GOT3 (cell line): Measurements from ENCODE around the gene HIP1R.

ENCODE experiments used
- DNase-seq: peaks from one replicate; lab custom pipeline; 2025; ENCODE audit warnings: mixed read lengths; lab: John Stamatoyannopoulos, UW

HIP1R gene

DNA sequence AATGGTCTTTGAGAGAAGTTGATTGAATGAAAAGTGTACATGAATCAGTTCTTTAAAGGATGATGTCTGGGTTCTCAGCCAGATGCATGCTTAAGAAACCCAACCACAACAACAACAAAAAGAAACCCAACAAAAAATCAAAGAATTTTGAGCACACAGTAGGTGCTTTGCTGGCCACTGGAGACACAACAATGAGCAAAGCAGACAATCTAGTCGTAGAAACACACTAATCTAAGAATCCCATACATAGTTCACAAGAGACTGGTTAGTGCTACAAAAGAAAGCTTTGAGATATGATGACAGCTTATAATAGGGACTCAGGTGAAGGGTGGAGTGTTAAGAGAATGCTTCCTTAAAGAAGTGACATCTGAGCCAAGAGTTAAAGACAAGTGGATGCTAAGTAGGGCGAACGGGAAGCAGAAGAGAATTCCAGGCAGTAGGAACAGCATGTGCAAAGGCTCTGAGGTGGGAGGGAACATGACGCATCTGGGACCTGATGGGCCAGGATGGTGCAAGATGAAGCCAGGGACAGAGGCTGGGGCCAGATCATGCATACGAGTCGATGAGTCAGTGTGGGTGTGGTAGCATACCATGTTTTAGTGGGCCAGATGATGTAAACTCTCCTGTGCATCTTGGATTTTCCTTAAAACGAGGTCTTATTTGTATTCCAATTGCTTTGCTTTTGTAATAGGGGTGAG is 4.6 kb upstream of the HIP1R start:
- peak; percentile 43 for DNase-seq

DNA sequence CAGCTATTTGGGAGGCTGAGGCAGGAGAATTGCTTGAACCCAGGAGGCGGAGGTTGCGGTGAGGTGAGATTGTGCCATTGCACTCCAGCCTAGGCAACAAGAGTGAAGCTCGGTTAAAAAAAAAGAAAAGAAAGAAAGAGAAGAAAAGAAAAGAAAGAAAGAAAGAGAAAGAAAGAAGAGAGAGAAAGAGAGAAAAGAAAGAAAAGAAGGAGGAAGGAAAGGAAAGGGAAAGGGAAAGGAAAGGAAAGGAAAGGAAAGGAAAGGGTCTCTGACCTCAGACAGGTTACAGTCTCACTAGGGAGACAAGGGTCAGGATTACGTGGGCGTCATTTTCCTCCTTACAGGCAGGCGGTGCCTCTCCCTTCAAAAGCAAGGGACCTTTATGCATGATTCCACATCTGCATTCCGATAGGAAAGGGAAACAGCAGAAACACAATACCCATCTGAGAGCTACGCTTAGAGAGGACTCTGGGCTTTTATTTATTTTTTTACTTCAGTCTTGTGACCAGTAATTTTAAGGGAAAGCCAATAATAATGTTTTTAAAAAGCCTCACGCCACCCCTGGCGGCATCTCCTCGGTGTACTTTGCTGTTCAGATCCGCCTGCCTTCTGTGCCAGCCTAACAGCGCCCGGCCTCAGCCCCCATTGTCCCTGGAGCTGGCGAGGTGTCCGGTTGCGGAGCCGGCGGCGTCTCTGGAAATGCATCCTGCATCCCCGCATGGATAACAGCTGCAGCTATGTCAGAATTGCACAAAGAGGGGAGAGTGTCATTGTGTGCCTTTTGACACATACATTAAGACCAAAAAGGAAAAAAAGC is 945 bp upstream of the HIP1R start:
- DNase-seq = no peak

DNA sequence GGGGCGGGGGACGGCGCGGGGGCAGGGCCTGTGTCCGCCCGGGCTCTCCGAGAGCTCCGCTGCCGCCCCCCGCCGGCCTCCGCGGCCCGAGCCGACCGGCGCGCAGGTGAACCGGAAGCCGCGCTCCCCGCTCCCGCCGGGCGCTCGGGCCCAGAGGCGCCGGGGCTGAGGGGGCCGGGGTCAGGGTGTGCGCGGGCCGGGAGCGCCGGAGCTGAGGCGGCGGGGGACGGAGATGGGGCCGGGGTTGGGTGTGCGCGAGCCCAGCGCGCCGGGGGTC is 431 bp downstream of the HIP1R start:
- no peak for DNase-seq

DNA sequence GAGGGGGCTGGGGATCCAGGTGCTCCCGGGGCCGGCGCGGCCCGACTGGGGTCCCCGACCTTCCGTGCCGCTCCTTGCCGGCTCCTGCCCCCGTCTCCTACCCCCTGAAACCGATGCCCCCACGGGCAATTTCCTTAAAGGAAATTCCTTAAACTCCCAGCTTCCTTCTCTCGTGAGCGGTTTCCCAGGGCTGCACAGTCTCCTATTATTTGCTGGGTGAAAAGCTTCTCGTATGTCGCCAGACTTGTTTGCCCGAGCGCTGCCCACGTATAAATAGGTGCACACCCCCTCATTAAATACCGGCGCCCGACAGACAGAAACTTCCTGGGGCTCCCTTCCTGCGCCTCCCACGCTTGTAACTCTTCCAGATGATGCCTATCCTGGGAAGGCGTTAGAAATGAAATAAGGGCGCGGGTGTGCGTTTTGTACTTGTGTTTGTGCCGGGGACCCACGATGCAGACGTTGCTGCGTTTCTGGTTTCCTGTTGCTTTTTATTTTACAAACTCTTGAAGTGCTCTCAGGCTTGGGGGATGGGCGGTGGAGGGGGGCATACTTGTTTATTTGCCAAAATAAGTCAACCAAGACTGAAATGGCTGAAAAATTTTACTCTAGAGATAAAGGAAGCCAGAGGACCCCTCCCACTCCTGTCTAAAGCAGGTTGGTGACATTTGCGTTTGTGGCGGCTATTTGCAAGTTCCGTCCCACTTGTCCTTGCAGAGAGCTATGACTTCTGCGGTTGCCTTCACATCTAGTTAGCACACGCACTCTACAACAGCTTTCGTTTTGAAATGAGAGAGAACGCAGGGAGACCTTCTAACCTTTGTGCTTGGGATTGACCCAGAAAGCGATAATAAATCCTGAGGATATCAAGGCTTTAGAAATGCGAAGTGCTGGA is 1.0 kb downstream of the HIP1R start:
- DNase-seq = no peak

DNA sequence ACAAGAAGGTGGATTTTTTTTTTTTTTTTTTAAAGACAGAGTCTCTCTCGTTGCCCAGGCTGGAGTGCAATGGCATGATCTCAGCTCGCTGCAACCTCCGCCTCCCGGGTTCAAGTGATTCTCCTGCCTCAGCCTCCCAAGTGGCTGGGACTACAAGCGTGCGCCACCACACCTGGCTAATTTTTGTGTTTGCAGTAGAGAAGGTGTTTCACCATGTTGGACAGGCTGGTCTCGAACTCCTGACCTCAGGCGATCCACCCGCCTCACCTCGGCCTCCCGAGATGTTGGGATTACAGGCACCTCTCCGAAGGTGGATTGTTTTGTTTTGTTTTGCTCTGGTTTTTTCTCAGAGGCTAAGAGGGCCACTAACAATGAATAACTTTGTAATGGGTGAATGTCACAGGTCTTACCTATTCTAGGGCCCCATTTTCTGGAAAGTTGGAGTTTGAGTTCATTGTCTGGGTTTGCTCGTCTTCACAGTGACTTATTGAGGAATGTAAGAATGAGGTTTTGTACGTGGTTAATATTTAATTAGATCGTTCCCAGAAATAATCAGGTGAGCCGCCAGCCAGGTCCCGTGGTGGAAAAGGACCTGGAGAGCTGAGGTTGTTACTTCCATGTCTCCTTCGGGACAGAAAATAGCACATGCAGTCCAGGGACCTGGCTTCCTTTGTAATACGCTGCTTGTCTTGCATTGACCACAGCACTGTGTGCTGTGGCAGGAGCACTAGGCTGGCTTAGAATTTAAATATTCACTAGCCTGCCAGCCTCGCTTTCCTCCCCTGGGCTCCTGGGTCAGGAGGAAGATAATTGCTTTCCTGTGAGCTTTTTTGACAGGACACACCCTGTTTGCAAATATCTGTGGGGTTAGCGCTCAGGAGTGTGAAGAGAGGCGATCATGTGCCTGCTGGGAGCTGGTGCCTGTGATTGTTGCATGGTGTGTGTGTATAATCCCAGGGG is 2.3 kb downstream of the HIP1R start:
- DNase-seq = no peak

DNA sequence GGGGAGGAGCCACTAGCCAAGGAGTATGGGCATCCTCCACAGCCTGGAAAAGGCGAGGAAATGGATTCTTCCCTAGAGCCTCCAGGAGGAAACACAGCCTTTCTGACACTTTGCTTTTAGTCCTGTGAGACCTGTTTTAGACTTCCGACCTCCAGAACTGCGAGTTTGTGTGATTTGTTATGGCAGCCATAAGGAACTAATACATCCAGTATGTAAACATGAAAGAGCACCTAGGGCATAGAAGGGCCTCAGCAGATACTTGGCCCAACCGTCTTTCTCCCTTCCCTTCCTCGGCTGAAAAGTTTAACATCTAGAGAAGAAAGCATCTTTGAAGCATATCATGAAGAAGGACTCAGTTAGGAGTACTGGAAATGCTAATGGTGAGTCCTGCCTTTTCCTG is 3.6 kb downstream of the HIP1R start:
- DNase-seq = no peak

DNA sequence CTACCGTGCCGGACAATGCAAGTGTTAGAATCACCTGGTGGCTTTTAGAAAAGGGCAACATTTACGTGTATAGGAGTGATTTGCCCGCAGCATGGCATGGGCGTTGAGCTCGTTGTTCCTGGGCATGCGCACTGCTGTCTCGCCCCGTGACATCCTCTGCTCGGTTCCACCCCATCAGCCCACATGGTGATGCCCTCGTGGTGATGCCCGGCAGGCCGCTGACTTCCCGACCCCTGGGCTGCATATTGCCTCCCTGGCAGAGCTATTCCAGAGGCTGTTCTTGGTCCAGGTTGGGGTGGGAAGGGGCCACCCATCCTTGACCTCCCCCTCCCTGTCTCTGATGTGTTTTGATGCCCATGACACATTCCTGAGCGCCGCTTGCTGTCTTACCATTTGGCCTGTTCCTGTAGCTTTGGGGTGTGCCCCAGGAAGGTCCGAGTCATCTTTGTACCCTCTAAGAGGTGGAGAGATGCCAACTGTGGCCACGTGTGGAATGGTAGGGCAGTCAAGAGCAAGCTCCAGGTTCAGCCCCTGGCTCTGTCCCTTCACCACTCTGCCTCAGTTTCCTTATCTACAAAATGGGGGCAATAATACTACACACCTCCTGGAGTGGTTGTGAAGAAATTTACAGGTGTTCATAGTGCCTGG is 4.8 kb downstream of the HIP1R start:
- no peak for DNase-seq

DNA sequence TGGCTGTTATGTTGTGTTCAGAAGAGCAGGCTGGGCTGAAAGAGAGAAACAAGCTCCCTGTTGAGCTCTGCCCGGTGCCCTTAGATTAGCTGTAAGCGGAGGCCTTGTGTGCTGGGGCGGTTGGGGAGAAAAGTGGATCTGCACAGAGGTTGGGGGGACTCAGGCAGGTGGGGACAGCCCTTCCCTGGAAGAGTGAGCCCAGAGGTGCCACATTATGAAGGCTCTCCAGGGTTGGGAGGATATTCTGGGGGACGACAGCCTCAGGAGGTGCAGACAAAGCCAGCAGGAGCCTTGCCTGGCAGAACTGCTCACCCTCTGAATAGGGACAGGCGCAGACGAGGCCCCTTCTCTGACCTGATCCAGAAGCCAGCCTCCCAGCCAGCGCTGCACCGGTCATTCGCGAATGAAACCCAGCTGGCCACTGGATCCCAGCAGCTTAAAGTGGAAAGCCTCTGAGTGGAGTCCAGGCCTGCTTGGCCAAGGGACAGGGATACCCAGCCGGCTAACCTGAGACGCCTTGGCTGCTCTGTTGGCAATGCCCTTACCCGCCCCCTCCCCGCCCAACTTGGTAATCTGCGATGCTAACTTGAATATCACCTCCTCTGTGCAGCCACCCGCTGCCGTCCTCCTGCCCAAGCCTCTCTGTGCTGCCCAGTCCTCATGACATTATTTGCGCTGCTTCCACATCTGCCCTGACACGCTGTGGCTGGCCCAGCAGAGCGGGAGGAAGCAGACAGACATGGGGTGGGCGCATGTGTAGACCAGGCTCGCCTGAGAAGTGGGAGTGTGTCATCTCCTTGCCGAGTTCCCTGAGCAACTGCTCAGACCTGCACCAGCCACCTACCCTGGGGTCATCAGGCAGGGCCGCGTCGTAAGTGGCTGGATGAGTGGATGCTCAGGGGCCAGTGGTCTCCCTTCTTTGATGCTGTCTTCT is 5.6 kb downstream of the HIP1R start:
- no peak for DNase-seq

DNA sequence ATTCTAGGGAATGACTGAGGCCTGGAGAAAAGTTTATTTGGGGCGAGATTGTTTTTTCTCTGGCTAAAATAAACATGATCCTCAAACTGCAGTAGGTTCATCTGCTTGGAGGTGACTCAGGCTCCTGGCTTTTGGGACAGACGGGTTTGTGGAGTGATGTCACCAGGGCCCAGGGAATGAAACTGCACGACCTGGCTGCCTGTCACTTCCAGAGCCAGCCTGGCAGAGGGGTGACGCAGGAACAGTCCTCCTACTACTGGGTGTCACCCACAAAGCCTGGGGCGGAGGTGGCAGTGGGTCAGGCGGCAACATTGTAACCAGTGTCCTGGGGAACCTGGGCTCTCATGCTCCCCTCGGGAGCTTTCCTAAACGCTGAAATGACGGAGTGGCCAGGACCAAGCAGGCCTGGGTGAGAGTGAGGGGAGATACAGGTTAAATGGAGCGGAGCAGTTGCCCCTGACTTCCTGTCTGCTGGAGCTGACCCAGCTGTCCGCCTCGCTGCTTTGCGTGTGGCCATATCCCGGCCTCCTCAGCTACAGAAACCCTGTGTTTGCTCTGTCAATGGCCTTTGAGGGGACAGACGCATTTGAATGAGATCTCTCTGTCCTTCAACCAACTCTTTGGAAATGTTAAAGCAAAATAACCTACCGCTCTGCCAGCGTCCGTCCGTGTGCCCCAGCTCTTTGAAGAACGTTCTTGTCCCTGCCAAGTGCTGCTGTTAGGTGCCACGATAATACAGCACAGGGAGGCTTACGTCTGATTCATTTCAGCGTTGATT is 6.5 kb downstream of the HIP1R start:
- DNase-seq = no peak

DNA sequence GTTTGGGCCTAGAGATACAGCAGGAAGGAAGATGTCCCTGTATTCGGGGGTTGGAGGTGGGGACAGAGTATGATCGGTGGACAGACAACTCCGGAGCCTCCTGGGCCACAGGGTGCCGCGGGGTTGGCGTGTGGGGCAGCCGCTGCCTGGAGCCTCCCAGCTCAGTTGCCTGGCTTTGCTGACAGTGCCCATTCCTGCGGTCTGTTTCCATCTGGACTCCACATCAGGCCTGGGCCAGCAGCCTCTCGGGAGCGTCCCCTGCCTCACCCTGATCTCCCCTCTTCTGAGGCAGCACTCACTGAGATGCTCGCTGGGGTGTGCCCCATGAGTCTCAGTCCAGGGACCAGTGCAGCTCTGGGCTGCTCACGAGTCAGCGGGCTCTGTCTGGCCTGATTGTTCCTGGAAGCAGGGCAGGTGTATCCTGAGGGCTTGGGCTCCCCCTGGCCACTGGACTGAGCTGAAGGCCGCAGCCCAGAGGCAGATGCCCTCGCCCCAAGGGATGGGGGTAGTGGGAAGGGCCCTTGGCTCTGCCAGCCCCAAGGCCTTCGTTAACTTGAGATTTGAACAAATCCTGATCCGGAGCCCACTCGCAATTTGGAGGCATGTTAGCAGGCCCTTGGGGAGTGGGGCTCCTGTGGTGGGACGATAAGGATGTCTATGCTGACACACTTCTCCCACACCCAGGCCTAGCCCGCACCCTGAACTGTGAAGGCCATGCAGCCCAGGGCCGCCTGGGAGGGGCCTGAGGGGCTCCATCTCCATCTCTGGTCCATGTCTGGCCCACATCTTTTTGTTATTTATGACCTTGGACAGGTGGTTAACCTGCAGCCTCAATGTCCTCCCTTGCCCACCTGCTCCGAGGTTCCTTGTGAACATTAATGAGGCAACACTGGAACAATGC is 7.5 kb downstream of the HIP1R start:
- DNase-seq = no peak

DNA sequence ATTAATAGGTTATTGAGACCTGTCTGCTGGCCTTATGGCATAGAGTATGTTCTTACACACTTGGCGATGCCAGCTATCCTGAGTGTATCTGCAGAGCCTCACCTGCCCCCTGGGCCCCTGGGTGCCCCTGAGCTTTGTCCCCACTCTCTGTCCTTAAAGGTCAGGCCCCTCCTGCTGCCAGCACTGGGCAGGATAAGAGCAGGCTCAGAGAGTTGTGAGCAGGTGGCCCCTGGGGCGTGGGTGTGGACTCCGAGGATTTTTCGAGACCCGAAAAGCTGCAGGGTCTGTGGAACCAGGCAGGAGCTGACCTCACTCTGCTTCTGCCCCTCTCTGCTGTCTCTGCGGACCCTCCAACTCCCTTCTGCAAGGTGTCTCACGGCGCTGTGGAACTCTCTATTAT is 8.2 kb downstream of the HIP1R start:
- no peak for DNase-seq

DNA sequence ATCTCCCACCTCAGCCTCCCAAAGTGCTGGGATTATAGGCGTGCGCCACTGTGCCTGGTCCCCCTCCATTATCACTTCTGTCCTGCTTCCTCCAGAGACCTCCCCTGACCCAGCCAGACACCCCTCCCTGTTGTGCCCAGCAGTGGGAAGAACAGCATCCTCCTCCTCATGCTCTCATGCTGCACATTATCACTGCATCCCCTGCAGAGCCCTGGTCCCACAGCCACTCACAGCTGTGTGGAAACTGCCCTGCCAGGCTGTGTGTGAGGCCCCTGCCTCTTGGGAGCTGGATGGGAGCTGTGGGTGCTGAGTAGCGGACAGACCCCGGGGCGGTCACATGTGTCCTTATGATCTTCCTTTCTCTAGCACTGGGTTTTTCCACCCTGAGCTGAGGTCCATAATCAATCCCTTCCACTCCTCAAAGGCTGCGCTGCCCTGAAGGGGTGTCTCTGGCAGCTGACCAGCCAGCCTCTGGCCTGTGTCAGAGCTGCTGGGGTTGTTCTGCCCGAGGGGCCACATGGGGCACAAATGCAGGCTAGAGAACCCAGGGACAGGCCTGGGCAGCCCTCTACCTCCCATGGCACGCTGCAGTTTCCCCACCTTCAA is 9.2 kb downstream of the HIP1R start:
- no peak for DNase-seq

DNA sequence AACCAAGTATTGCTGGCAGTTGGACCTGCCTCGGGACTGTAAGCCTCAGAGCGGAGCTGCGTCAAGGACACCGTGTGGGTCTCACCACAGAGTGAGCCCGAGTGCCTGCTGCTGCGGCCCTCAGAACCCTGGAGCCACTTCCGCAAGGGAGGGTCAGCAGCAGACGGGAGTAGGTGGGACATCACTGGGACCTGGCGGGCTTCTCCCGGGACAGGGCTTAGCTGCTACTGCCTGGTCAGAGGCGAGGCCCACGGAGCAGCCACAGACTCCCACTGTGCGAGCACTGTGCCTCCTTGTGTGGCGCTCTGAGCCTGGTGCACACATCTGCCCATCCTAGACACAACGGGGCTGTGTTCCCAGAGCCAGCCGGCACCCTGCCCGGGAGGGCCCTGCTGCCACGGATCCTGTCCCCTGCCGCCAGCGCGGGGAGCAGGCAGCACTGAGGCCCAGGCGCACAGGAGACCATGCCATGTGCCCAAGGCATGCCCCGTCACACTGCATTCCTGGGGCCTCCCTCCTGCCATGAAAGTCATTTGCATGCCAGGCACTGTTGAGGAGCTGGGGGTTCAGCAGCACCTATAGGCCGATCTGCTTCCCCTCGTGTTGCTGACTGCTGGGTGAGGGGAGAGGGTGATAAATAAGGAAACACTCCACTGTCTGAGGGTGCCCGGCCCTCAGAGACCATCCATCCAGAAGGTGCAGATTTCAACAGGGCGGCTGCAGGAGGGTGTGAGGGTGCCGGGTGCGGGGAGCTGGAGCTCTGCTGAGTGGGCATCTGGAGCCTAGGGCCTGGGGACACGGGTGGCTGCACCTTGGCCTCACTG is 10.0 kb downstream of the HIP1R start:
- no peak for DNase-seq

DNA sequence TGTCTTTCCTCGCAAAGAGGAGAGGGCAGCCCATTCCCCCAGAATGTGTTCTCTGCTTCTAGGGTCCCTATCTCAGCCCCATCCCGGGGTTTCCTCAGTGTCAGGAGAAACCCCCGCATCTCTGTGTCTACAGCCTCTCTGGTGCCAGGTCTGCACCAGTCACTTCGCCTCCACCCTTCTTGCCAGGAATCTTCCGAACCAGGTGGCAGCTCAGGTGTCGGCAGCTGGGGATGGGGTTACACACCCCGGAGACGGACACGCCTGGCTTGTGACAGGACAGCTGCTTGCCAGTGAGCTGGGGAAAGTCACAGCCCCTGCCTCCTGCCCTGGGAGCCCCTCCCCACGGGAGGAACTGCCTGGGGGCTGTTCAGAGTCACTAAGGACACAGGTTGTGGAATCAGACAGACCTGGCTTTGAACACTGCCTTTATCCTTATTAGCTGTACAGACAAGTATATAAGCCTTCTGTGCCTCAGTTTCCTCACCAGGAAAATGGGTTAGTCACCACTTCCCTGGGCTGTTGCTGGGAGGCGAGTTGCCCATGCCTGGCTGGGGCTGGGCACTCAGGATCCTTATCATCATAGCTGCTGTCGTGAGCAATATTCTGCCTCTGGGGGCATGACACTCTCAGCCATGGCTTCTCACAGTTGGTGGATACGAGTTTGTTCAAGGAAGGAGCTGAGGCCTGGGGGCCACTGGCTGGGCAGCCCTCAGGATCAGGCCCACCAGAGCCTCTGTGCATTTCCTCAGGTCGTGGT is 10.8 kb downstream of the HIP1R start:
- no peak for DNase-seq

DNA sequence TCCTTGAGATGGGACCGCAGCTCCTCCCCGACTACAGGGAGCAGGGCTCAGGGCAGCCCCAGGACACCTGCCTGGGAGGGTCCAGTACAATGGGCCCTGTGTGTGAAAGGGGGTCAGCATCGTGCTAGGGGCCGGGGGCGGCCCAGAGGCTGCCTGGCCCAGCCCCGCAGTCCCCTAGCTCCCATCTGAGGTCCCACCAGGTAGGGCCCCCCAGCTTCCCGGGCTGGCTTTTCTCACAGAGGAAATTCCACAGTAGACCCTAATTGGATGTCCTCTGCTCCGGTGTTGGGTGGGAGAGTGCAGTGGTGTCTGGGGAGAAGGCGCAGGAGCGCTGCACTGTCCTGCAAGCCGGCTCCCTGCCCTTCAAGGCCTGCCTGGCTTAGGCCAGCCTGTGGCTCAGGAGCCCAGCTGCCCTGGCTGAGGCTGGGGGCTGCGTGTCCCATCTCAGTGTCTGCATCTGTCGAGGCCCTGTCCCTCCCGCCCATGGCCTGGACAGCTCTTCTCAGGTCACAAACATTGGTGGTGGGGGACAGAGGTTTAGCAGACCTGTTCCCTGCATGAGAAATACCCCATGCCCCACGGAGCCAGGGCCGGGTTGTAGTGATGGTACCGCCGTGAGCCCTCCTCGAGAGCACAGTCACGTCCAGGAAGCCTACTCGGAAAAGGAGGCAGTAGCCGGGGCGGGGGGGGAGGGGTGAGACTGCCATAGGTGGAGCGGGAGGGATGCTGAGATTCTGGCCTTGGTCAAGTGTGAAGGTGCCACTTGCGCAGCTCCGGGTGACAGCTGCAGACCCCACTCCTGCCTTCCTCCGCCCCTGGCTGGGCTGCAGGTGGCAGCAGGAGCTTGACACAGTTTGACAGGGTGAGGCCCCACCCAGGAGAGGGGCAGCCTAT is 11.6 kb downstream of the HIP1R start:
- DNase-seq = no peak
